CD4-positive, alpha-beta T cell (primary cell): ENCODE data around the gene AHCYL1. TPM values are rescaled to one million over a fixed set of nuclear protein-coding genes. Genes with fewer than 3 reads are reported as not detected.

Experiments
- ATAC-seq: fragments of 200-7000 bp; cut with Tn5 transposase; one replicate; pipeline ENCODE4 v1.10.0; 2022; ENCODE audit warnings: mild to moderate bottlenecking; ENCODE audit not compliant: poor library complexity
- CTCF ChIA-PET: fragments of 350-600 bp; sonication (Branson Sonifier 250); formaldehyde crosslinking; loops from one replicate; lab custom pipeline; 2021; ENCODE audit warnings: antibody characterized with exemption, inconsistent platforms; lab: Charles Lee
- POLR2A ChIA-PET: fragments of 350-600 bp; sonication (Branson Sonifier 250); formaldehyde crosslinking; loops from one replicate; lab custom pipeline; 2021; ENCODE audit warnings: antibody characterized with exemption, inconsistent platforms; lab: Charles Lee
- DNase-seq, 14 experiments: peaks; one replicate each; pipeline ENCODE4 v3.0.0-alpha.2; 2013 to 2020; ENCODE audit warnings: mixed read lengths in 2 of 14
- H3K27ac ChIP-seq, 2 donors: one replicate each; pipeline versions ENCODE4 v1.5.1 to v1.7.0; 2013; ENCODE audit warnings: low read length in 2 of 2, low read depth in 1 of 2, mild to moderate bottlenecking in 1 of 2
- H3K27me3 ChIP-seq, 2 experiments: 1 replicate in 1 of 2; 2 replicates in 1 of 2; pipeline versions ENCODE4 v1.6.1 to v1.7.0; 2013; ENCODE audit warnings: low read length in 2 of 2, control low read depth in 1 of 2, mild to moderate bottlenecking in 1 of 2, moderate library complexity in 1 of 2; ENCODE audit not compliant: insufficient read depth in 2 of 2, control insufficient read depth in 1 of 2
- H3K36me3 ChIP-seq: one replicate; pipeline ENCODE4 v1.6.1; 2013; ENCODE audit warnings: low read length, control low read depth; ENCODE audit not compliant: insufficient read depth
- H3K4me1 ChIP-seq: one replicate; pipeline ENCODE4 v1.6.1; 2013; ENCODE audit warnings: low read length, control low read depth; ENCODE audit not compliant: insufficient read depth
- H3K4me3 ChIP-seq: one replicate; pipeline ENCODE4 v1.5.1; 2013; ENCODE audit warnings: mild to moderate bottlenecking, low read length, moderate library complexity
- H3K9me3 ChIP-seq, 2 experiments: 1 replicate in 1 of 2; 2 replicates in 1 of 2; pipeline versions ENCODE4 v1.6.1 to v1.7.0; 2013; ENCODE audit warnings: low read length in 2 of 2, mild to moderate bottlenecking in 2 of 2, control low read depth in 1 of 2, moderate library complexity in 1 of 2; ENCODE audit not compliant: control insufficient read depth in 1 of 2, insufficient read depth in 1 of 2
- H3K27ac Mint-ChIP-seq: one replicate; pipeline ENCODE4 v1.8.0; 2020; ENCODE audit warnings: mixed read lengths
- H3K27me3 Mint-ChIP-seq: one replicate; pipeline ENCODE4 v1.8.0; 2021; ENCODE audit warnings: mixed read lengths
- H3K36me3 Mint-ChIP-seq: one replicate; pipeline ENCODE4 v1.8.0; 2021; ENCODE audit warnings: low read depth, mixed read lengths
- H3K4me1 Mint-ChIP-seq: one replicate; pipeline ENCODE4 v1.8.0; 2021; ENCODE audit warnings: low read depth, mixed read lengths
- H3K4me3 Mint-ChIP-seq: one replicate; pipeline ENCODE4 v1.8.0; 2020; ENCODE audit warnings: mild to moderate bottlenecking, mixed read lengths
- H3K9me3 Mint-ChIP-seq: one replicate; pipeline ENCODE4 v1.8.0; 2020; ENCODE audit warnings: mixed read lengths
- intact Hi-C, 2 experiments: fragments of 100-400 bp; cut with DNase I in 1 of 2; cut with micrococcal nuclease in 1 of 2; formaldehyde crosslinking; loops; one replicate each; pipeline versions ENCODE4 v1.15.1 to v1.9.0; 2023 to 2025; cut with DNase I, micrococcal nuclease
- total RNA-seq, 174 experiments: library from RNA in 2 of 174; stranded (reverse) in 2 of 174; gene quantifications; one replicate each; pipeline ENCODE4 v1.2.3 and lab custom pipeline; 2021 to 2026
- TF ChIP-seq, protein P1 (sequence below): fragments of 200-600 bp; IDR thresholded peaks from one replicate; pipeline ENCODE4 v1.8.0; 2022; ENCODE audit warnings: antibody characterized with exemption, mild to moderate bottlenecking

The AHCYL1 gene
- total RNA-seq, 2 experiments from 2014 or later: 6.9 to 8.4 TPM

DNA sequence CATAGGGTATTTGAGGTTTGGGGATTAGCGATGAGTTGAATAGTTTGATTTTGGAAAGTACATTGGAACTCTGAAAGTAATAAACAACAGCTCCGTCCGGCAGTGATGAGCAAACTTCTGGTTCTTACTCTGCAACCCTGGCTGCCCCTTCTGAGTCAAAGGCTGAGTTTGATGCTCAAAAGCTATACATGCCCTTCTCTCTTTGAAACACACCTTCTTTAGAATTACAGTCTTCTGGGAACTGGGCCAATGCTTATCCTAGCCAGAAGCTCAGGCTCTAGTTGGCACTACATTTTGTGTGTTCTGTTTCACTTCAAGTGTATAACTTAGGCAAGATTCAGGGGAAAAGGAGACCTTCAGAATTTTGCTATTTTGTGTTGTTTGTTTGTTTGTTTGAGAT lies 9.3 kb downstream of the AHCYL1 start:
- ATAC-seq (no peak), DNase-seq (no peak)
- intact Hi-C loops: no loop called here
- CTCF ChIA-PET: interaction anchor here (1.4 kb wide), 1 partner anchor 36 kb away, joined by 5 read pairs; no protein-coding TSS in a partner anchor
- Mint-ChIP-seq H3K36me3 (peaks cover 24% of the 10 kb centered on the region), H3K4me3 (no peak overlapping the region), H3K9me3 (no peaks in the 10 kb centered on the region), H3K4me1 (peaks cover 46% of the 10 kb centered on the region), H3K27ac (no peak overlapping the region), H3K27me3 (no peaks in the 10 kb centered on the region)
- H3K4me3 ChIP-seq: no peak overlapping the region
- H3K27ac ChIP-seq: no peak overlapping the region
- peaks cover 11% of the 10 kb centered on the region for H3K36me3 ChIP-seq
- TF ChIP-seq, protein P1, sequence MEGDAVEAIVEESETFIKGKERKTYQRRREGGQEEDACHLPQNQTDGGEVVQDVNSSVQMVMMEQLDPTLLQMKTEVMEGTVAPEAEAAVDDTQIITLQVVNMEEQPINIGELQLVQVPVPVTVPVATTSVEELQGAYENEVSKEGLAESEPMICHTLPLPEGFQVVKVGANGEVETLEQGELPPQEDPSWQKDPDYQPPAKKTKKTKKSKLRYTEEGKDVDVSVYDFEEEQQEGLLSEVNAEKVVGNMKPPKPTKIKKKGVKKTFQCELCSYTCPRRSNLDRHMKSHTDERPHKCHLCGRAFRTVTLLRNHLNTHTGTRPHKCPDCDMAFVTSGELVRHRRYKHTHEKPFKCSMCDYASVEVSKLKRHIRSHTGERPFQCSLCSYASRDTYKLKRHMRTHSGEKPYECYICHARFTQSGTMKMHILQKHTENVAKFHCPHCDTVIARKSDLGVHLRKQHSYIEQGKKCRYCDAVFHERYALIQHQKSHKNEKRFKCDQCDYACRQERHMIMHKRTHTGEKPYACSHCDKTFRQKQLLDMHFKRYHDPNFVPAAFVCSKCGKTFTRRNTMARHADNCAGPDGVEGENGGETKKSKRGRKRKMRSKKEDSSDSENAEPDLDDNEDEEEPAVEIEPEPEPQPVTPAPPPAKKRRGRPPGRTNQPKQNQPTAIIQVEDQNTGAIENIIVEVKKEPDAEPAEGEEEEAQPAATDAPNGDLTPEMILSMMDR: no peak
- H3K9me3 ChIP-seq: no peaks in the 10 kb centered on the region
- H3K4me1 ChIP-seq: no peaks in the 10 kb centered on the region
- POLR2A ChIA-PET: no interaction called here
- no peaks in the 10 kb centered on the region for H3K27me3 ChIP-seq

DNA sequence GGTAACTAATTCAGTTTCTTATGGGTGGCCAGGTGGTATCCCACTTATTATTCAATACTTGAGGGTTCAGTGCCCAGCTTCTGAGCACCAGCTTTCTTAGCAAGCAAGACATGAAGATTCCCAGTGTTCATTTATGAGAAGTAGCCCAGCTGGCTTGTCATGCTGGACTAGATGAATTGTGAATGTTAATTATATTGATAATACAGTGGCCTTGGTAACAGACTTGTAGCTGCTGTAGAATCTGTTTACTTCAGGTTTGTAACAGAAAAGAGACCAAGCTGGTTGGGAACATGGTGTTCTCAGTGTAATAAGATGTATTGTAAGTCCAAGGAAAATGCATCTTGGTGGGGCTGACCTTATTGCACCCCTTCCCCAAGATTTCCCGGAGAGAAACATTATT lies 10.1 kb downstream of the AHCYL1 start:
- intact Hi-C loops: no loop called here
- Histone ChIP-seq H3K4me3 (no peak overlapping the region), H3K9me3 (no peaks in the 10 kb centered on the region), H3K36me3 (peaks cover 11% of the 10 kb centered on the region), H3K27ac (no peak overlapping the region), H3K4me1 (no peaks in the 10 kb centered on the region), H3K27me3 (no peaks in the 10 kb centered on the region)
- Mint-ChIP-seq H3K9me3 (no peaks in the 10 kb centered on the region), H3K27me3 (no peaks in the 10 kb centered on the region), H3K27ac (no peak overlapping the region), H3K4me3 (no peak overlapping the region), H3K36me3 (peaks cover 19% of the 10 kb centered on the region), H3K4me1 (peaks cover 38% of the 10 kb centered on the region)
- ChIA-PET CTCF (interaction anchor here (1.4 kb wide), 1 partner anchor 35 kb away, joined by 5 read pairs; no protein-coding TSS in a partner anchor), POLR2A (no interaction called here)
- DNase-seq (no peak), ATAC-seq (no peak)
- TF ChIP-seq, protein P1: no peak

DNA sequence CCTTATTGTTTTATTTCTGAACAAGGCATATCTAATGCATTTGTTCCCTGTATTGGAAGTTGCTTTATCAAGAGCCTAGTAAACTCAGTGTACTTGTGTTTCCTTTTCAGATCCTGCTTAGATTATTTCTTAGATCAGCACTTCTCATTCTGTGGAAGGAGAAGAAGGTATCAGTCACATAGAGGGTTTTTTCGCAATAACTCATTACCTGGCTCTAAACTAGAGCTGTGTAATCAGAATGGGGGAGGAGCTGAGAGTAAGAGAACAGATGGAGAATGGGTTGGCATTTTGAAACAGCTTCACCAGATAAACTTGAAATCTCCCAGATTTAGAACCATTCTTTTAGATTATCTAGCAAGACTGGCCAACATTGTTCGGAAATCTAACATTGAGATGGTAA lies 11.0 kb downstream of the AHCYL1 start:
- no peaks in the 10 kb centered on the region for H3K27me3 Mint-ChIP-seq
- H3K36me3 ChIP-seq: peaks cover 11% of the 10 kb centered on the region
- H3K27ac ChIP-seq: no peak overlapping the region
- H3K36me3 Mint-ChIP-seq: peaks cover 13% of the 10 kb centered on the region
- no peak overlapping the region for H3K4me3 Mint-ChIP-seq
- no peaks in the 10 kb centered on the region for H3K4me1 ChIP-seq
- CTCF ChIA-PET: no interaction called here
- POLR2A ChIA-PET: interaction anchor here (0.6 to 1.4 kb wide), 2 partner anchors 11 to 268 kb away, joined by 3 read pairs; partner anchors contain the start of gene AHCYL1
- no peak overlapping the region for H3K4me3 ChIP-seq
- H3K27ac Mint-ChIP-seq: no peak overlapping the region
- intact Hi-C loops: no loop called here
- ATAC-seq: no peak
- H3K4me1 Mint-ChIP-seq: peaks cover 32% of the 10 kb centered on the region
- no peaks in the 10 kb centered on the region for H3K9me3 Mint-ChIP-seq
- no peaks in the 10 kb centered on the region for H3K9me3 ChIP-seq
- TF ChIP-seq, protein P1: no peak
- H3K27me3 ChIP-seq: no peaks in the 10 kb centered on the region
- DNase-seq: no peak
